Effector CD8-positive, alpha-beta T cell (primary cell): ENCODE results near the gene CNTN1.

ENCODE experiments used
- DNase-seq: peaks from one replicate; lab custom pipeline; 2025; lab: John Stamatoyannopoulos, UW

The CNTN1 gene

GRCh38 chr12:40768125-40768864, 76.1 kb downstream of the CNTN1 start:
- no peak for DNase-seq

DNA sequence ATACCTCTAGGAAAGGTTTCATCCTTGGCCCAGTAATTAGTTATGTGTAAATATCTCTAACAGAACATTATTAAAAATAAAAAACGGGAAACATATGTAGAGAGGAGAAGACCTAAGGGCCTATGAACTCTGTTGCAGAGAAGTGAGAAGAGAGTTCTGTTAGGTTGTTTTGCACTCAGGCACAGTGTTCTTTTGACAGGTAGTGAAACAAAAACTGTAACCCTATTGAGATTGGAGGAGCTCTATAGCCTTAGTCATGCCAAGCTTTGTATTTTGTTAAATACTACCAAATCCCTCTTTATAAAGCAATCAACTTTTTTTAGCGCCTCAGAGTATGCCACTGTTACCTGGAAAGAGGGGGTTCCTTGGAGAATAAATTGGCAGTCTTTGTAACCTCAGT, 77.6 kb downstream of the CNTN1 start:
- DNase-seq: no peak

- DNase-seq: no peak
Measured at GRCh38 chr12:40770781-40771180, 78.5 kb downstream of the CNTN1 start.

DNA sequence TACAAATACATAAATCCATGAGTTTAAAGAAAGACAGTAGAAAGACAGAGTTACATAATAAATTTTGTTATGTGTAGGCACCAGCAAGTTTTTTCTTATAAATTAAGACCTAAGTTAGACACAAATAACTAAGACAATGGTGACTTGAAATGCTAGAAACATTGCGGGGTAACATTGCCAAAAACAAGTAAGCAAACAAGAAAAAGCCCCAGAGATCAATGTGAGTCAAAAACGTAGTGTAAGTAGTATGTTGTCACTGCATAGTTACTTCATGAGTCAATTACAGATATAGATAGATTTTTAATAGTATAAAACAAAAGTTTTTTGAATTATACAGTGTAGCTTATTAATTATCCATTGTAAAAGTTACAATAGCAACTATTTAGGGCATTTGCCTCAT, 83.4 kb downstream of the CNTN1 start:
- no peak for DNase-seq

DNA sequence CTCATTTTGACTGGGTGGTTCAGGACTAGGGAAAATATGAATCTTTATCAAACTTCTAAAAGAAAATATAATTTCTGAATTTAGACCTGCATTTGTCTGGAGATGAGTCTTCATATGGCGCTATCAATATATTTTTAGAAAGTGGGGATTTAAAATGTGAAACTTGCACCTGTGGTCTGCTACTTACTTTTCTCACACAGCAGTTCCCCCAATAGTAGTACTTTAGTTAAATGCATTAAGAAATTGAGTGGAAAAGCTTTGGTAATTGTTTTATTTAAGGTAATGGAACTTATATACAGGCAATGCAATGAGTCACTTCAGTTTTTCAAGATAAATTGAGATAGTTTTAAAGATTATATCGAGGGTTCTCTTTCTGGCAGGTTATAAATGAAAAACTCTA, 91.9 kb downstream of the CNTN1 start:
- DNase-seq: no peak

- DNase-seq: no peak
Measured at GRCh38 chr12:40788276-40788675, 96.0 kb downstream of the CNTN1 start.

DNA sequence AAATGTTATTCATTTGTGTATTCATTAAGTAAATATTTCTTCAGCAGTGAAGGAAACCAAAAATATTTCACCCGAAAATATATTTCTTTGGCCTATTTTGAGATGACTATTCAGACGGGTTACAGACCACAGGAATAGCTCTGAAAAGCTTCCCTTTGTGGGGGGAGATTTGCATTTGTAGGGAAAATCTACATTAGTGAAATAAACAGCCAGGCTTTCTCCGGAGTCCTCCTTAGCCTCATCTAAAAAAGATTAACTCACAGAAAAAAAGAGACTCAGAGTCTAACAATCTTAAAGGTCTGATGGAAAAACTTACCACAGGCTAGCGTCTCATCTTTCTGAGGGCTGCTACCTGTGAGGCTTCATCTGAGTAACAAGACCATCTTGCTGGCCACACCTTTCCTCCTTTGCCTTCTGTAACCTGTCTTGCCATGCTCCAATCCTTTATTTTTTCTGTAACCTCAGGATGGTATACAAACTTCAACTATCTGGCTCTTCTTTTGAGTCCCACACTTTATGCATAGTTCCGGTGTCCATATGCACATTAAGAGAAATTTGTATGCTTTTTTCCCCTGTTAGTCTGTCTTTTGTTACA, 100.7 kb downstream of the CNTN1 start:
- DNase-seq: no peak

DNA sequence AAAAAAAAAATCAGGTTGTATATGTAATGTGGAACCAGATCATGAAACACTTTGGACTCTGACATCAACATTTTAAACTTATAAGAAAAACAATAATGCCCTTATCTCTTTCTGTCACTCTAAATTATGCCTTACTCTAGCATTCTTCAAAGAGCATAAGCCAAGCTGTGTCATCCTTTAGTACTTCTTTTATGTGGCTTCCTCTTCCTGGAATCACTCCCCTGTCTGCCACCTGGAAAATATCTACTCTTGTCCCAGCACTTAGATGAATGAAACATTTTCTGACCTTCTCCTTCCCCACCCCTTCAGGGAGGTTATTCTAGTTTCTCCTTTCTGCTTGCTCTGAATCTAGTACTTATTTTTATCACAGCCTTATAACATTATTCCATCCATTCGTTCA, 101.2 kb downstream of the CNTN1 start:
- no peak for DNase-seq

DNA sequence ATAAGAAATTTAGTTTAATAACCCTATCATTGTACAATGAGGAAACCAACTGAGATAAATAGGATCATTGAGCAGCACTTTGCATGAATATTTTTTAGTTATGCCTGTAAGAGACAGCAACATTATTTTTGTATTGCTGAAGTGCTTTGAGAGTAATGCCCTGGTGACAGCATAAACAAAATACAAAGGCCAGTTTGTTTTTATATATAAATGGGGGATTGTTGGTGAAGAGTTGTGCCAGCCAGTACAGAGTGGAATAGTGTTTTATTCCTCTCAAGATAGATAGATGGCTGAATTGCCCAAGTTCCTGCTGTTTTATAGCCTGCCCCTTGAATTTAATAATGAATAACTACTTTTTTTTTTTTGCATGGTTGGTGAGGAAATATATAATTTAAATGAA, 101.8 kb downstream of the CNTN1 start:
- no peak for DNase-seq

DNA sequence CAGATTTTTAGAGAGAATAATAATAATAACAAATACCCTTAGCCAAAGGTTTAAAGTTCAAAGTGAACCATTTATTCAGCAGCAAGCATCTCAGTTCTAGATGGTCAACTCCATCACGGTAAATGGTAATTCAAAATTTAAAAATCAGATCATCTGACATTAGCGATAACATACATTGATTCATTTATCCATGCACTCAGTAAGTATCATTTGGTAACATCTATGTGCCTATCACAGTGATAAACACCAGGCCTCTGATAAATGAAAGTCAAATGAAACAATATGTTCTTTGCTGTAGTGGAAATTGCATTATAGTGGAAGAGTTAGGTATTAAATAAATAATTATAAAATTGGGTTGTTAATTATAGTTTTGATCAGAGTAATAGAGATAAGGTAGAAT, 108.8 kb downstream of the CNTN1 start:
- DNase-seq: no peak

GRCh38 chr12:40801861-40802260, 109.6 kb downstream of the CNTN1 start:
- DNase-seq: no peak

DNA sequence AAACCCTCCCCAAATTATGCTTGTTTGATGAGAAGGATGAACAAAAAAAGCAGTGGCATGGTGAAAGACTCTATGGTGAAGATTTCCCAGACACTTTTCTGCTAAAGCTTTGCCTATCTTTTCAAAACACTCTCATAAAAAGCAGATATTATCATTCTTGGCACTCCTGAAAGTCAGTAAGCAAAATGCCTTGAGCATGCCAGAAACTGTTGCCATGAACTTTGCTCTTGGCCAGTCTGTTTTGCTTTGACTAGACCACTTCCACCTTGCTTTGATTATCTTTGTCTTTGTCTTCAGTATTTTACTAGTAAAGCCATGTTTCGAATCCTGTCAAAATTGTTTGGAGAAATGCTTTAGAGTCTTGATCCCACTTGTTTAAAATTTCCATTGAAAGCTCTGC, 110.4 kb downstream of the CNTN1 start:
- no peak for DNase-seq

DNA sequence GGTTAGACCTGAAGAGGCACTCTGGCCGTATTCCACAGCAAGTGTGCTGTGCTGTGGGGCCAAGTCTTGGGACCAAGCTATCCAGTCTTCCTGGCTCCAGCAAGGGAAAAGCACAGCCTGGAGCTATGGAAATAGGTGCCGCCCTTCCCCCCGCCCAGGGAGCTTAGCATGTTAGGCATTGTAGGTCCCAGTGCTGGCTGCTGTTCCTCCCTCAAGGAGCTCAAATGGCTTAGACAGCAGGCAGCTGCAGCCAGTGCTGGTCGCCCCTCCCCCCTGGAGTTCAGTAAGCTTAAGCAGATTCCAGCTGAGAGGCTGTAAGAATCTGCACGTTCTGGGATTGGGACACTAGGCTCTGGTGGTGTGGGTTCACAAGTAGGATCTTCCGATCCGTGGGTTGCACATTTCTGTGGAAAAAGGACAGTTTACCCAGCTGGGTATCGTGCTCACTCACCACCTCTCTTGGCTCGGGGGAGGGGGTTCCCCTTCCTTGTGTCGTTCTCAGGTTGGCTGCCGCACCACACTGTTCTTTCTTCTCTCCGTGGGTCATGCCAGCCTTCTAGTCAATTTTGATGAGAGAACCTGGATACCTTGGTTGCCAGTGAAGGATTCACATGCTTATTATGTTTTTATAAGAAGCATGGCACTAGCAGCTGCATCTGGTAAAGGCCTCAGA, 127.3 kb downstream of the CNTN1 start:
- DNase-seq: no peak

DNA sequence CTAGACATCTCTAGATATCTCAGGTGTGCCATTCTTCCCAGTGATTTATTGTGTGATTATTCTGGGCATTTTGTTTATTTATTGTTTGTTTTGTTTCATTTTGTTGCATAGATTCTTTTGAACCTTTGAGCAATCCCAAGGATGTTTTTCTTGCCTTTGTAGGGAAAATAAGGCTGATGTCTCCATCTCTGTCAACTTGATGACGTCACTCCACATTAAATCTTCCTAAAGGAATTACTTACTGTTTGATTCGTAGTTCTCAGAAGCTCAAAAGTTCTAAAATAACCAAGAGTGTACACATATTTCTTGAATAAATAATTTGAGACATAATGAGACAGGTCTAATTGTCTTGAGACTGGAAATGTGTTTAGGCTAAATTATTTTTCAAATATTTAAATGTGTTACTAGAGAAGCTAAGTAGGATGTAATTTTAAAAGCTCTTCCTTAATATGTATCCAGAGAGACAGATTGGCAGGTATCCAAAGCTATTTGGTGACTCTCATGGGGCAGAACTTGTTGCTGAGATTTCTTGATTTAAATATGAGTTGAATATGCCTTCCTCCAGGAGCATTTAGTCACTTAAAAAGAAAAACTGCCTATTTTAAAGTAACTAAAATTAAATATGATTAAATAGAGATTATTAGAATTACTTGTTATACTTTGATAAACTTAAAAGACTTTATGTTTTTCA, 128.7 kb downstream of the CNTN1 start:
- no peak for DNase-seq

GRCh38 chr12:40825156-40825555, 132.9 kb downstream of the CNTN1 start:
- DNase-seq: no peak

DNA sequence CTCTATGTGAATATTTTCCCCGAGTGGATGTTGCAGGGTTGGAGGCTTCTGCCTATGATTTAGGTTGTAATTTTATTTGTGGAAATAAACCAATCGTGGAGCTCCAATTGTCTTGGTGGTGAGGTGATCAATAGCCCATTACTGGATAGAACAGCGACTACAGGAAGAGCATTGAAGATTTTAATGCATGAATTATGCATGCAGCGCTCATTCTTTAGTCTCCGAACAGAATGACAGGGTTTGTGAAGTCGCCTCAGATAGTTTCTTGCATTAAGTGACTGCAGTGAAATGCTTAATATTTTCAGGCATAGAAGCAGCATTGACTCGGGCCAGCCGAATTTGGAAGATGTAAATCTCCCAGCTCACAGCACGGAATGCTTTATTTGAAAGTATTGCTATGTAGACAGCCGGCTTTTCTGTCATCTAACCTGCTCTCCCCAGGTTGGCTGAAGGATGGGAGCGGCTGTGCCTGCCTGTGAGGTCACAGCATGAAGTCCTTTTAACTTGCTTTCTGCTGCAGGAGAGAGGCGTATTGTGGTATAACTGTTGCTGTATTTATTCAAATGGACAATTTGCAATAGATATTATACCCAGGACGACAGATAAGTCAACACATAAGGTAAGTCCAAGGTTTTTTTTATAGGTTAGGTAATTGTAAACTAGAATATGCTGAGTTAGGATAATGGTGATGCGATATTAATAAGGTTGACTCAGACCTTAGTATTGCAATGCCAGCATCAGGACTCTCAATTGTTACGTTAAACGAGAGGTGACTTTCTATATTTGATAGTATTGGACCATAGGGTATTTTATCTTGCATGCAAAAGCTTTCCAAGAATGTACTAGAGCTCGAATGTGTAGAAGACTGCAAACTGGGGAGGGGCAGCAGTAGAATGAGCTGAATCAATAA, 135.7 kb downstream of the CNTN1 start:
- no peak for DNase-seq

DNA sequence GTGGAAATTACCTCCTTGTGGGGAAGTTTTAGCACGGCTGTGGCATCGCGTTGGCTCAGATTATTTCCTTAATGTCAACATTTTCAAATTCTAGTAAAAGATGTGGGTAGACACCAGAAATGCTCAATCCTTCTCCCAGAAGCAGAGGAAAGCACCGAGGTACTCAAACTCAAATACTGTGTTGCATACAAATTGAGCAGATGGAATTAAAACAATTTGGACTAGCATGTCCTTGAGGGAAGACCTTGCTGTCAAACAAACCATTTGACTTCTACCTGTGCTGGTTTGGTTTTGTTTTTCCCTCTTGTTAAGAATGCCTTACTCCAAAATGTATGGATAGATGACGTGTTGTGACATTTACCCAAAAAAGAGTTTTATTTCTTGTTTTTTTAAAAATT, 136.4 kb downstream of the CNTN1 start:
- no peak for DNase-seq

DNA sequence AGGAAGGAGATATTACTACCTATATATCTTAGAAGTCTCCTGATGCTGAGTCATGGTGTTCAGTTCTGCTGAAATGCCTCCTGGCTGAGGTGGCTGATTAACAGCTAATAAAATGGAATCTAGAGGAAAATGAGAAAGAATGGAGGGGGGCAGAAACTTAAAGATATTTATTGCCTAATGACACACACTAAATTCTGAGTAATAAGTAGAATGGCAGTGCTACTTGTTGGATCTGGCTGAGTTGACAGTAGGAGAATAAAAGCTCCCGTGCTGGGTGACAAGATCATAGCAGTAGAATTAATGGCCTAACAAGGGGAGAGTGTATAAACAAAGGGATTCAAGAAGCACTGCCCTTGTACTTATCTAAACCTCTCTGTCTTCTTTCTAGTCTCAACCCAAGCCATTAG, 137.5 kb downstream of the CNTN1 start:
- DNase-seq: no peak

DNA sequence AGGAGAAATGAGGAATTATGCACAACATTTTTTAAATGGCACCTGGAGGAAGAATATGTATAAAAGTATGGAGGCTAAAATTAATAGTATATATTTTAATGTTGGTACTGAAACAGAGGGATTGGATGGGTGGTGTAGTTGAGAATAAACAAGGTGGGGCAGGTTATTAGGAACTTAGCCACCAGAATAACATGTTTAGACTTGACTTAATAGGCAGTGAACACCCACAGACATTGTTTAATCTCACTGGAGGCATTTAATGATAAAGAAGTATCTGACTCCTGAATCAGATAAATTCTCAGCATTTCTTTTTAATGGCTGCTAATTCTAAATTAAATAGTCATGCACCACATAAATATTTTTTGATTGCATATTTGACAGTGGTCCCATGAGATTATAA, 139.7 kb downstream of the CNTN1 start:
- no peak for DNase-seq

- no peak for DNase-seq
Measured at GRCh38 chr12:40832668-40833067, 140.4 kb downstream of the CNTN1 start.

DNA sequence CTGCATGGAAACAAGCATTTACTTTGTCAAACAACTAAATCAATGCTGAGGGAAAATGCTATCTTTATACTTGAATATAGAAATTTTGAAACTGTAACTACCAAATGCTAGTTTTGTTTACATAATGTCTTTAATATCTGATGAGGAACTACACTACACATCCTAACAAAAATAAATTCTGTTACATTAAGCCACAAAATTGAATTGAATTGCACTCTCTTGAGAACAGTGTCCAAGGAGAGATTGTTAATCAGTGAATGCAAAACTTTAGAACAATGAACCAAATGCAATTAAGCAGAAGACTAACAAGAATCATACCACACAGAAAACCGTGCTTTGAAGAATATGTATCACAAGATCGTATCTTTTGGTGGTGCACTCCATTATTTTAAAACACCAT, 141.6 kb downstream of the CNTN1 start:
- DNase-seq: no peak

DNA sequence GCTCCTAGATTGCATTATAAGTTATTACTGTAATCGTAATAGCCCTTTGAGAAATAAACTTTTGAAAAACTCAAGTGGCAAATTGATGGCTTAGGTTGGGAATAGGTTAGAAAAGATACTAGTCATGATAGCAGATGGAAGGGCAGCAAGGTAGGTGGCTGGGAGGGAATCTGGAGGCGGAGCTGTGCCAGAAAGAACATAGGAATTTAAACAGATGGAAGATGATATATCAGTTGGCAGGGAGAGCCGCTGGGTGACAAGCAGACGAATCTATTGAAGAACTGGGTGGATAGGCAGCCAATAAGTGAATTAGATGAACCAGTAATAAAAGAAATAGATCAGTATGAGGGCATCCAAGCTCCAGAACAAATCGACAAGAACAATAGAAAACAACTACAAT, 142.1 kb downstream of the CNTN1 start:
- DNase-seq: no peak
